HepG2 (cell line): Measurements from ENCODE around the gene UBE3B. TPM values are rescaled to one million over a fixed set of nuclear protein-coding genes. Genes with fewer than 3 reads are reported as not detected.

ENCODE experiments used
- ATAC-seq: fragments of 200-7000 bp; cut with Tn5 transposase; 3 replicates; pipeline ENCODE4 v1.9.1; 2020; ENCODE audit warnings: mild to moderate bottlenecking, moderate library complexity
- BruUV-seq: library from RNA; stranded (reverse); fragments of 400-500 nt; replicated peaks from 2 replicates; lab custom pipeline; 2021; lab: Mats Ljungman, UMichigan
- CTCF ChIA-PET: fragments of 300-600 bp; formaldehyde crosslinking; extraction: SDS; loops from one replicate; lab custom pipeline; 2021; ENCODE audit warnings: low total read pairs, inconsistent platforms, low intra/inter-chr PET ratio; lab: Yijun Ruan, JAX
- POLR2A ChIA-PET: fragments of 350-600 bp; sonication (Branson Sonifier 250); formaldehyde crosslinking; loops from one replicate; lab custom pipeline; 2020; ENCODE audit warnings: antibody characterized with exemption, inconsistent platforms; lab: Yijun Ruan, JAX
- DNase-seq: peaks from one replicate; pipeline ENCODE4 v3.0.0-alpha.2; 2015; ENCODE audit warnings: low spot score
- FAIRE-seq: peaks from 3 replicates; lab custom pipeline; 2011; peaks lifted over from hg19 to GRCh38; lab: Jason Lieb, UNC
- H2AFZ ChIP-seq: one replicate; pipeline ENCODE4 v1.6.1; 2011; ENCODE audit warnings: low read length, inconsistent platforms
- H3K27ac ChIP-seq: fragments of 300-600 bp; 3 replicates; pipeline ENCODE4 v1.8.0; 2011; ENCODE audit warnings: mixed run types, mild to moderate bottlenecking, mixed read lengths, low read length, inconsistent platforms; ENCODE audit not compliant: insufficient read depth; ENCODE audit errors: extremely low read length
- H3K27me3 ChIP-seq, 2 experiments: fragments of 200-600 bp in 1 of 2; 2 replicates in 1 of 2; 3 replicates in 1 of 2; pipeline versions ENCODE4 v1.6.0 to v1.8.0; 2011; ENCODE audit warnings: low read length in 2 of 2, mild to moderate bottlenecking in 2 of 2, moderate library complexity in 2 of 2, inconsistent platforms in 1 of 2; ENCODE audit not compliant: insufficient read depth in 2 of 2, control insufficient read depth in 1 of 2
- H3K36me3 ChIP-seq, 2 experiments: fragments of 200-600 bp in 1 of 2; replicated peaks in 1 of 2; 2 replicates in 1 of 2; 3 replicates in 1 of 2; pipeline versions ENCODE4 v1.5.1 to v1.8.0; 2011; ENCODE audit warnings: low read length in 2 of 2, inconsistent platforms in 1 of 2; ENCODE audit not compliant: insufficient read depth in 2 of 2, control insufficient read depth in 1 of 2
- H3K4me1 ChIP-seq: 2 replicates; pipeline ENCODE4 v1.5.1; 2012; ENCODE audit warnings: low read length, inconsistent platforms; ENCODE audit not compliant: insufficient read depth
- H3K4me2 ChIP-seq: 2 replicates; pipeline ENCODE4 v1.6.0; 2011; ENCODE audit warnings: low read depth, low read length, inconsistent platforms
- H3K4me3 ChIP-seq, 3 experiments: fragments of 200-600 bp in 1 of 3; sonication (generic), shearing (Covaris generic) in 1 of 3; replicated peaks in 1 of 3; 2 replicates each; pipeline ENCODE4 v1.5.1; 2011 to 2016; ENCODE audit warnings: low read length in 3 of 3, inconsistent platforms in 2 of 3, low read depth in 2 of 3, mild to moderate bottlenecking in 2 of 3, control low read depth in 1 of 3, mixed read lengths in 1 of 3; ENCODE audit not compliant: insufficient read depth in 1 of 3
- H3K79me2 ChIP-seq: one replicate; pipeline ENCODE4 v1.6.1; 2011; ENCODE audit warnings: low read length, inconsistent platforms; ENCODE audit not compliant: insufficient read depth
- H3K9ac ChIP-seq: 2 replicates; pipeline ENCODE4 v1.6.0; 2011; ENCODE audit warnings: mild to moderate bottlenecking, low read depth, low read length, inconsistent platforms; ENCODE audit not compliant: insufficient read depth
- H3K9me3 ChIP-seq: 2 replicates; pipeline ENCODE4 v1.5.1; 2012; ENCODE audit warnings: mild to moderate bottlenecking, low read length
- H4K20me1 ChIP-seq: 2 replicates; pipeline ENCODE4 v1.6.0; 2011; ENCODE audit warnings: inconsistent platforms, mild to moderate bottlenecking, low read length, moderate library complexity; ENCODE audit not compliant: insufficient read depth
- FOXM1 ChIP-seq: sonication (generic); formaldehyde crosslinking; IDR thresholded peaks from 2 replicates; pipeline ENCODE4 v1.5.0; 2020; ENCODE audit warnings: missing genetic modification reagents
- GLI4 ChIP-seq: sonication (generic); formaldehyde crosslinking; IDR thresholded peaks from 2 replicates; pipeline ENCODE4 v1.5.1; 2020; ENCODE audit warnings: missing genetic modification reagents, mild to moderate bottlenecking, moderate library complexity, borderline replicate concordance
- HOXD1 ChIP-seq: sonication (generic); formaldehyde crosslinking; IDR thresholded peaks from 2 replicates; pipeline ENCODE4 v1.5.0; 2020; ENCODE audit warnings: missing genetic modification reagents
- ZFP37 ChIP-seq: sonication (generic); formaldehyde crosslinking; IDR thresholded peaks from 2 replicates; pipeline ENCODE4 v1.4.0; 2020; ENCODE audit warnings: missing genetic modification reagents, borderline replicate concordance
- ZNF224 ChIP-seq: sonication (generic); formaldehyde crosslinking; IDR thresholded peaks from 2 replicates; pipeline ENCODE4 v1.5.0; 2020; ENCODE audit warnings: mild to moderate bottlenecking, missing genetic modification reagents
- ZNF468 ChIP-seq: sonication (generic); formaldehyde crosslinking; IDR thresholded peaks from 2 replicates; pipeline ENCODE4 v1.8.0; 2022; ENCODE audit warnings: mild to moderate bottlenecking, moderate library complexity, missing genetic modification reagents
- WGBS: methylation state at CpG from one replicate; pipeline ENCODE4 v1.1.6; 2017; ENCODE audit warnings: low lambda C conversion rate; 5-methylcytosine and 5-hydroxymethylcytosine counted together
- in situ Hi-C: cut with HindIII; loops from 2 replicates; pipeline ENCODE4 v1.10.0; 2017; ENCODE audit warnings: low pct_unique_long_range_greater_than_20kb; ENCODE audit not compliant: extremely low pct_ligation_motif_present
- intact Hi-C: fragments of 100-400 bp; cut with micrococcal nuclease; formaldehyde crosslinking; loops from one replicate; pipeline ENCODE4 v1.10.0; 2022; ENCODE audit not compliant: unreplicated experiment
- polyA plus RNA-seq, 8 experiments: library from polyadenylated mRNA; depleted of rRNA in 3 of 8; stranded (reverse) in 7 of 8; unstranded in 1 of 8; fragments of >200 nt; fragmentation: Illumina TruSeq in 4 of 8; extraction: Trizol in 4 of 8; gene quantifications; 2 replicates each; pipeline versions ENCODE4 v1.2.1 to v1.2.3, GENCODE V29; 2011 to 2016; ENCODE audit warnings: low read depth in 4 of 8, missing spikeins in 1 of 8, mixed read lengths in 1 of 8; ENCODE audit not compliant: insufficient read depth in 1 of 8
- total RNA-seq, 5 experiments: library from RNA; depleted of rRNA; stranded (reverse); fragments of >200 nt; fragmentation: Illumina TruSeq; extraction: Trizol; gene quantifications; 2 replicates each; pipeline ENCODE4 v1.2.3, GENCODE V29; 2016; ENCODE audit warnings: low read depth in 1 of 5
- TF ChIP-seq, protein P1 (sequence below): sonication (generic); formaldehyde crosslinking; IDR thresholded peaks from 2 replicates; pipeline ENCODE4 v1.4.0; 2020; ENCODE audit warnings: mild to moderate bottlenecking, missing genetic modification reagents, borderline replicate concordance
- TF ChIP-seq, protein P2 (sequence below): sonication (generic); formaldehyde crosslinking; IDR thresholded peaks from 2 replicates; pipeline ENCODE4 v1.5.1; 2020; ENCODE audit warnings: mild to moderate bottlenecking, missing genetic modification reagents

Gene UBE3B
- total and polyA plus RNA-seq, 2 of the 13 experiments (the other 11 are each of a cell fraction or from before 2014, with no cell fraction given), result 22.7 to 25.3 TPM

DNA sequence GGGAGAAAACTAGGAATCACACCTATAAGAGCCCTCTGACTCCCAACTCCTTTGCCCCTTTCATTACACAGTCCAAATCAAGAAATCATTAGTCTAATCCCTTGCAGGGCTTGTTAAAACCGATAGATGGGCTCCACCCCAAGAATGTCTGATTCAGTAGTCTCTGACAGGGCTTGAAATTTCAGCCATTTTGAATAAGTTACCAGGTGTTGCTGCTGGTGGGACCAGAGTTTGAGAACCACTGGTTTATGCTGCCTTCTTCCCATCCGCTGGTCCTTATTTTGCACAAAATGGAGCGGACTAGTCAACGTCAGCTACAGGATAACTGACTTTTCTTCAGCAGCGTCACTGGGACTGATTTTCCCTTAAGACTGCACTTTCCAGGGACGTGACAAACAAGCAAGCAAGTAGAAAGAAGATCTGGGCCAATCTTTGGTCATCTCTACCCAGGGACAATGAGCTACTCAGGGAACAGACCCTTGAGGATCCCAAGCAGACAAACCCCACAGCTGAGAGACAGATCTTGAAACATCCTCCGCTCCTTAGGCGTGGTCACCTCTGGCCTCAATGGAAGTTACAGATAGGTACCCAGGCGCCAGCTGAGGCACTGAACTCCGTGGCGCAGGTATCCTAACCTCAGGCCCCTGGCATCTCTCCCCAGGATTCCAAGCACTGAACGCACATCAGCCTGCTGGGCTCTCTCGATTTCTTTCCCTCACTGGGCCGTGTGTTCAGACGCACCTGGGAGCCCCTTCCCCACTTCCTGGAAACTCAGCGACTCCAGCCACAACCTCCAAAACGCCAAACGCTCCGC is 1.2 kb upstream of the UBE3B start:
- POLR2A ChIA-PET, result interaction anchor here (1.3 to 1.8 kb wide), 2 partner anchors 14 to 18 kb away, joined by 3 to 16 read pairs; no protein-coding TSS in a partner anchor

DNA sequence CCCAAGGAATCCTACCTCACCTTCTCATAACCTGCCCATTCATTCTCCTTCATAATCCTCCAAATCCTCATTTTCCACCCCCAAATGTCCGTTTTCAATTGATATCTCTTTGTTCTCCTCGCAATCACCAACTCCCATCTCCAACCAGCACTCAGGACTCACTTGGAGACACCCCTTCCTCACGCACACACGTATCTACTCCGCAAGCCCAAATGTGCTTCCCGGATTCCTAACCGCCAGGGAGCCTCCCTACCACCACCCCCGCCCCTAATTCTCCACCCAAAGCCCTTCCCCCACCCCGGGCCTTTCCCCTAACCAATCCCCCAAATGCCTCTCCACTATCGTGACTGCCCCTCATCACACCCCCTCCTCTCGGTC is 638 bp upstream of the UBE3B start:
- Histone ChIP-seq H3K27me3 (no peaks in the 10 kb centered on the region; a peak in 1 of 5 replicates), H2AFZ (no peak overlapping the region), H3K79me2 (peaks cover 61% of the 10 kb centered on the region), H3K4me2 (peak overlapping the region; percentile 97), H3K4me3 (peak overlapping the region; percentile 95 to 98 (median 95)), H3K36me3 (peaks cover 1 to 11% of the 10 kb centered on the region in 2 experiments; a peak in 1 of 5 replicates), H3K9me3 (no peaks in the 10 kb centered on the region), H3K4me1 (peaks cover 36% of the 10 kb centered on the region), H4K20me1 (no peaks in the 10 kb centered on the region), H3K9ac (peak overlapping the region; percentile 96), H3K27ac (peak overlapping the region; percentile 94)
- ATAC-seq, result peak; percentile 19
- intact Hi-C loops, result loop anchor here (2.0 kb wide), 2 partner anchors 18 to 44 kb away; no protein-coding TSS in a partner anchor
- DNase-seq, result no peak
- POLR2A ChIA-PET, result interaction anchor here (1.8 to 1.9 kb wide), 2 partner anchors 14 to 17 kb away, joined by 16 to 18 read pairs; no protein-coding TSS in a partner anchor
- no peak for FAIRE-seq
- CTCF ChIA-PET, result no interaction called here
- TF ChIP-seq, protein P1, sequence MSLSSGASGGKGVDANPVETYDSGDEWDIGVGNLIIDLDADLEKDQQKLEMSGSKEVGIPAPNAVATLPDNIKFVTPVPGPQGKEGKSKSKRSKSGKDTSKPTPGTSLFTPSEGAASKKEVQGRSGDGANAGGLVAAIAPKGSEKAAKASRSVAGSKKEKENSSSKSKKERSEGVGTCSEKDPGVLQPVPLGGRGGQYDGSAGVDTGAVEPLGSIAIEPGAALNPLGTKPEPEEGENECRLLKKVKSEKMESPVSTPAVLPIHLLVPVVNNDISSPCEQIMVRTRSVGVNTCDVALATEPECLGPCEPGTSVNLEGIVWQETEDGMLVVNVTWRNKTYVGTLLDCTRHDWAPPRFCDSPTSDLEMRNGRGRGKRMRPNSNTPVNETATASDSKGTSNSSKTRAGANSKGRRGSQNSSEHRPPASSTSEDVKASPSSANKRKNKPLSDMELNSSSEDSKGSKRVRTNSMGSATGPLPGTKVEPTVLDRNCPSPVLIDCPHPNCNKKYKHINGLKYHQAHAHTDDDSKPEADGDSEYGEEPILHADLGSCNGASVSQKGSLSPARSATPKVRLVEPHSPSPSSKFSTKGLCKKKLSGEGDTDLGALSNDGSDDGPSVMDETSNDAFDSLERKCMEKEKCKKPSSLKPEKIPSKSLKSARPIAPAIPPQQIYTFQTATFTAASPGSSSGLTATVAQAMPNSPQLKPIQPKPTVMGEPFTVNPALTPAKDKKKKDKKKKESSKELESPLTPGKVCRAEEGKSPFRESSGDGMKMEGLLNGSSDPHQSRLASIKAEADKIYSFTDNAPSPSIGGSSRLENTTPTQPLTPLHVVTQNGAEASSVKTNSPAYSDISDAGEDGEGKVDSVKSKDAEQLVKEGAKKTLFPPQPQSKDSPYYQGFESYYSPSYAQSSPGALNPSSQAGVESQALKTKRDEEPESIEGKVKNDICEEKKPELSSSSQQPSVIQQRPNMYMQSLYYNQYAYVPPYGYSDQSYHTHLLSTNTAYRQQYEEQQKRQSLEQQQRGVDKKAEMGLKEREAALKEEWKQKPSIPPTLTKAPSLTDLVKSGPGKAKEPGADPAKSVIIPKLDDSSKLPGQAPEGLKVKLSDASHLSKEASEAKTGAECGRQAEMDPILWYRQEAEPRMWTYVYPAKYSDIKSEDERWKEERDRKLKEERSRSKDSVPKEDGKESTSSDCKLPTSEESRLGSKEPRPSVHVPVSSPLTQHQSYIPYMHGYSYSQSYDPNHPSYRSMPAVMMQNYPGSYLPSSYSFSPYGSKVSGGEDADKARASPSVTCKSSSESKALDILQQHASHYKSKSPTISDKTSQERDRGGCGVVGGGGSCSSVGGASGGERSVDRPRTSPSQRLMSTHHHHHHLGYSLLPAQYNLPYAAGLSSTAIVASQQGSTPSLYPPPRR (CRISPR knock-in tag), result no peak
- TF ChIP-seq FOXM1 (CRISPR knock-in tag) (no peak), ZNF468 (CRISPR knock-in tag) (no peak), ZNF224 (CRISPR knock-in tag) (0 out of 2 replicates have a peak, but pooled peaks have one; percentile 5)
- TF ChIP-seq, protein P2, sequence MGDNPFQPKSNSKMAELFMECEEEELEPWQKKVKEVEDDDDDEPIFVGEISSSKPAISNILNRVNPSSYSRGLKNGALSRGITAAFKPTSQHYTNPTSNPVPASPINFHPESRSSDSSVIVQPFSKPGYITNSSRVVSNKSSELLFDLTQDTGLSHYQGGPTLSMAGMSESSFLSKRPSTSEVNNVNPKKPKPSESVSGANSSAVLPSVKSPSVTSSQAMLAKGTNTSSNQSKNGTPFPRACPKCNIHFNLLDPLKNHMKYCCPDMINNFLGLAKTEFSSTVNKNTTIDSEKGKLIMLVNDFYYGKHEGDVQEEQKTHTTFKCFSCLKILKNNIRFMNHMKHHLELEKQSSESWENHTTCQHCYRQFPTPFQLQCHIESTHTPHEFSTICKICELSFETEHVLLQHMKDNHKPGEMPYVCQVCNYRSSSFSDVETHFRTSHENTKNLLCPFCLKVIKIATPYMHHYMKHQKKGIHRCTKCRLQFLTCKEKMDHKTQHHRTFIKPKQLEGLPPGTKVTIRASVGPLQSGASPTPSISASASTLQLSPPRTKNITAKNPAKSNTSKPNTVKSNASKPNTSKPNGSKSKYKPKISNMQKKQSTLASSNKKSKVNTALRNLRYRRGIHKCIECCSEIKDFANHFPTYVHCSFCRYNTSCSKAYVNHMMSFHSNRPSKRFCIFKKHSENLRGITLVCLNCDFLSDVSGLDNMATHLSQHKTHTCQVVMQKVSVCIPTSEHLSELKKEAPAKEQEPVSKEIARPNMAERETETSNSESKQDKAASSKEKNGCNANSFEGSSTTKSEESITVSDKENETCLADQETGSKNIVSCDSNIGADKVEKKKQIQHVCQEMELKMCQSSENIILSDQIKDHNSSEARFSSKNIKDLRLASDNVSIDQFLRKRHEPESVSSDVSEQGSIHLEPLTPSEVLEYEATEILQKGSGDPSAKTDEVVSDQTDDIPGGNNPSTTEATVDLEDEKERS, result no peak
- WGBS, result 1% methylated on average over 11 of the region's 11 CpGs
- in situ Hi-C loops, result no loop called here
- BruUV-seq, result no TSS peak

More for the DNA sequence above, 1.2 kb upstream of the UBE3B start:
- CTCF ChIA-PET, result no interaction called here
- Histone ChIP-seq H3K9ac (peak overlapping the region; percentile 96), H3K79me2 (peaks cover 65% of the 10 kb centered on the region), H3K4me1 (peaks cover 36% of the 10 kb centered on the region), H3K4me2 (peak overlapping the region; percentile 97), H3K27me3 (no peaks in the 10 kb centered on the region; a peak in 1 of 5 replicates), H3K27ac (peak overlapping the region; percentile 94), H2AFZ (no peak overlapping the region), H3K4me3 (peak overlapping the region; percentile 95 to 98 (median 95)), H3K36me3 (peaks cover 1 to 11% of the 10 kb centered on the region in 2 experiments; a peak in 1 of 5 replicates), H3K9me3 (no peaks in the 10 kb centered on the region), H4K20me1 (no peaks in the 10 kb centered on the region)
- WGBS, result 17% methylated on average over 15 of the region's 19 CpGs
- intact Hi-C loops (loop anchor here (2.0 kb wide), 2 partner anchors 19 to 43 kb away; no protein-coding TSS in a partner anchor), in situ Hi-C loops (no loop called here)
- TSS peak; percentile 67 for BruUV-seq
- FAIRE-seq (no peak), DNase-seq (no peak), ATAC-seq (0 out of 3 replicates have a peak, but pooled peaks have one; percentile 7)
- no peak for TF ChIP-seq ZFP37
- no peak for TF ChIP-seq GLI4 (CRISPR knock-in tag)
- 0 out of 2 replicates have a peak, but pooled peaks have one; percentile 40 for TF ChIP-seq HOXD1 (CRISPR knock-in tag)
